Panc1 (cell line): ENCODE data around the gene GMDS. TPM values are rescaled to one million over a fixed set of nuclear protein-coding genes. Genes with fewer than 3 reads are reported as not detected.

ENCODE experiments used
- ATAC-seq: fragments of 200-7000 bp; cut with Tn5 transposase; 2 replicates; pipeline ENCODE4 v1.9.1; 2020; ENCODE audit warnings: mild to moderate bottlenecking, moderate library complexity
- BruUV-seq: library from RNA; stranded (reverse); fragments of 400-500 nt; replicated peaks from 2 replicates; lab custom pipeline; 2021; lab: Mats Ljungman, UMichigan
- CTCF ChIA-PET: fragments of 300-600 bp; sonication (Branson Sonifier 250); formaldehyde crosslinking; loops from one replicate; lab custom pipeline; 2022; ENCODE audit warnings: antibody characterized with exemption; lab: Charles Lee
- POLR2A ChIA-PET: fragments of 300-600 bp; sonication (Branson Sonifier 250); formaldehyde crosslinking; loops from one replicate; lab custom pipeline; 2022; ENCODE audit warnings: antibody characterized with exemption; lab: Charles Lee
- DNase-seq: peaks from one replicate; pipeline ENCODE4 v3.0.0-alpha.2; 2010; ENCODE audit warnings: low read depth, low spot score
- H3K27ac ChIP-seq: 2 replicates; pipeline ENCODE4 v1.5.1; 2011; ENCODE audit warnings: mild to moderate bottlenecking, low read length, inconsistent platforms
- H3K27me3 ChIP-seq: fragments of 200-500 bp; sonication (Bioruptor generic); 2 replicates; pipeline ENCODE4 v1.6.0; 2014; ENCODE audit warnings: low read length, inconsistent platforms; ENCODE audit not compliant: control insufficient read depth, insufficient read depth
- H3K36me3 ChIP-seq: fragments of 200-500 bp; sonication (Bioruptor generic); 2 replicates; pipeline ENCODE4 v1.5.1; 2014; ENCODE audit warnings: inconsistent platforms, mild to moderate bottlenecking, low read length, moderate library complexity; ENCODE audit not compliant: control insufficient read depth, insufficient read depth
- H3K4me1 ChIP-seq: 2 replicates; pipeline ENCODE4 v1.5.1; 2011; ENCODE audit warnings: inconsistent platforms, mild to moderate bottlenecking, low read length, moderate library complexity; ENCODE audit not compliant: control insufficient read depth, insufficient read depth
- H3K4me3 ChIP-seq, 2 experiments: 2 replicates each; pipeline ENCODE4 v1.5.1; 2011 to 2012; ENCODE audit warnings: low read depth in 2 of 2, low read length in 2 of 2, mild to moderate bottlenecking in 2 of 2, inconsistent platforms in 1 of 2, moderate library complexity in 1 of 2
- H3K9me3 ChIP-seq: fragments of 200-500 bp; sonication (Bioruptor generic); 2 replicates; pipeline ENCODE4 v1.5.1; 2014; ENCODE audit warnings: low read depth, mild to moderate bottlenecking, inconsistent platforms, low read length, moderate library complexity; ENCODE audit not compliant: control insufficient read depth, insufficient read depth
- CTCF ChIP-seq: fragments of 450-650 bp; IDR thresholded peaks from 2 replicates; pipeline ENCODE4 v1.5.1; 2017; ENCODE audit warnings: mild to moderate bottlenecking
- POLR2AphosphoS5 ChIP-seq: IDR thresholded peaks from 2 replicates; pipeline ENCODE4 v1.6.1; 2012; ENCODE audit warnings: mild to moderate bottlenecking, low read depth, low read length, moderate library complexity
- REST ChIP-seq, 2 experiments: IDR thresholded peaks; 2 replicates each; pipeline ENCODE4 v1.6.1; 2011 to 2012; ENCODE audit warnings: low read depth in 2 of 2, control low read depth in 1 of 2, low read length in 1 of 2, mild to moderate bottlenecking in 1 of 2, moderate library complexity in 1 of 2; ENCODE audit not compliant: insufficient read depth in 1 of 2
- SIN3A ChIP-seq: IDR thresholded peaks from 2 replicates; pipeline ENCODE4 v1.6.1; 2012; ENCODE audit warnings: low read depth, mild to moderate bottlenecking, low read length, moderate library complexity, borderline replicate concordance; ENCODE audit not compliant: insufficient read depth
- TCF7L2 ChIP-seq: IDR thresholded peaks from 2 replicates; pipeline ENCODE4 v1.6.1; 2011; ENCODE audit warnings: mild to moderate bottlenecking, low read depth, low read length, inconsistent platforms
- in situ Hi-C: cut with HindIII; loops from 2 replicates; pipeline ENCODE4 v1.10.0; 2016; ENCODE audit warnings: low sequenced_read_pairs, low pct_unique_long_range_greater_than_20kb
- intact Hi-C: fragments of 100-400 bp; cut with micrococcal nuclease; formaldehyde crosslinking; loops from one replicate; pipeline ENCODE4 v1.10.0; 2022; ENCODE audit not compliant: unreplicated experiment
- total RNA-seq: library from RNA; stranded (reverse); gene quantifications from one replicate; pipeline ENCODE4 v1.2.1, GENCODE V29; 2021; ENCODE audit not compliant: unreplicated experiment

GMDS gene
- total RNA-seq, 1 experiment from 2014 or later, result 9.8 TPM

DNA sequence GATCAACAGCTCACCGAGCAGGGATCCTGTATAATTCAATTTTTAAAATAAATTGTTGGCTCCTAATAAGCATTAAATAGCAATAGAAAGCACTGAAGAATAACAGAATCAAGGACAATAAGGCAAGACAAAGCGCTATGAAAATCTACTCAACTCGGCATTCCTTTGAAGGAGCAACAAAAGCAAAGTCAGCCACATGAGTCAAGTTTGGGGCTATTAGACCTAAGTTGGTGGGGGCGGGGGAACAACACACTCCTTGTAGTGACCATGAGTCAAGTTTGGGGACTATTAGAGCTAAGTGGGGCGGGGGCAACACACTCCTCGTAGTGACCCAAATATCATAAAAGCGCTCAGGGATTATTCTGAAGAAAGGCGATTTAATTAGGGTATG lies 515.7 kb downstream of the GMDS start:
- Histone ChIP-seq H3K4me1 (no peaks in the 10 kb centered on the region), H3K36me3 (no peaks in the 10 kb centered on the region), H3K4me3 (no peak overlapping the region), H3K27me3 (no peaks in the 10 kb centered on the region), H3K9me3 (no peaks in the 10 kb centered on the region; the same call in 1 of the 2 replicates), H3K27ac (no peak overlapping the region)
- ATAC-seq (no peak), DNase-seq (no peak)
- TF ChIP-seq TCF7L2, result no peak
- no peak for TF ChIP-seq CTCF
- no peak for TF ChIP-seq POLR2AphosphoS5
- TF ChIP-seq REST (IDR thresholded peaks at IDR 0.05; ENCODE audit: insufficient read depth in 1 of 2, low read depth in 2 of 2, low read length in 1 of 2), result no peak
- CTCF ChIA-PET, result no interaction called here
- in situ Hi-C loops (no loop called here), intact Hi-C loops (no loop called here)
- no TSS peak for BruUV-seq
- POLR2A ChIA-PET, result no interaction called here

DNA sequence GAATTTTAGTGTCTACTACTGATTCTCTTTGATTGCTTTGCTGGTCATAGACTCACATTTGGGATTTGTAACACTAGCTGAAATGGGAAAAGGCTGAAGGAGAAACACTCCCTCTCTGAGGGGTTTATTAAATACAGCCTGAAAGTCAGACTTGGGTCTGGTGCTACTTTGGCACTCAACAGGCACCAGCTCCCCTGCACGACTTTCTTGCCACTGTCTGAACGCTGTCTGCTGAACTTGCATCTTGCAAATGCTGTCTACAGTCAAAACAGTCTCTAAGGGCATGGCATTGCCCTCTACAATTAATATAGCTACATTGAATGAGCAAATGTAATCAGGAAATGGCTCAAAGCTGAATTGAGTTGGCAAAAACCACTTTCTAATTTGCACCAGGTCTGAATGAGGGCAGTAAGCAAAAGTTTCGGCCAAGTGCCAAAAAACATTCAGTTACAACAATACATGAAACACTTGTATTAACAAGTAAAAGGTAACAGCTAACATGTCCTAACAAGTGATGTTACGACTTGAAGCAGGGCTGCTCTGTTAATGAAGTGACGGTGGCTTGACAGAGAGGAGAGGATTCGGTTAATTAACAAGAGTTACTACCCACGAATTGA lies 516.2 kb downstream of the GMDS start:
- in situ Hi-C loops, result no loop called here

More for the DNA sequence above, 516.2 kb downstream of the GMDS start:
- ChIA-PET CTCF (no interaction called here), POLR2A (no interaction called here)
- Histone ChIP-seq H3K36me3 (no peaks in the 10 kb centered on the region), H3K27ac (no peak overlapping the region), H3K4me1 (no peaks in the 10 kb centered on the region), H3K4me3 (no peak overlapping the region), H3K27me3 (no peaks in the 10 kb centered on the region), H3K9me3 (no peaks in the 10 kb centered on the region; the same call in 1 of the 2 replicates)
- TF ChIP-seq SIN3A, result no peak
- no peak for TF ChIP-seq POLR2AphosphoS5
- no peak for TF ChIP-seq TCF7L2
- no peak for TF ChIP-seq REST (IDR thresholded peaks at IDR 0.05; ENCODE audit: insufficient read depth in 1 of 2, low read depth in 2 of 2, low read length in 1 of 2)
- no peak for TF ChIP-seq CTCF
- DNase-seq (no peak), ATAC-seq (no peak)
- no TSS peak for BruUV-seq
- intact Hi-C loops, result no loop called here
